ENCODE data around the gene FNDC8.

The FNDC8 gene

GRCh38 chr17:35161281-35161761, 39.9 kb downstream of the FNDC8 start:
- TF ChIP-seq REST (IDR thresholded peaks at IDR 0.05; ENCODE audit: insufficient read depth in 1 of 2, low read depth in 2 of 2, low read length in 2 of 2), result no peak
- no peak for TF ChIP-seq SIN3A (IDR thresholded peaks at IDR 0.05; ENCODE audit: borderline replicate concordance, insufficient read depth, low read length)
- no peak for TF ChIP-seq FOXP2 (optimal IDR thresholded peaks at IDR 0.05; ENCODE audit: borderline replicate concordance, extremely low read depth, extremely low read length, insufficient read depth)
- no peak for TF ChIP-seq POLR2AphosphoS5 (IDR thresholded peaks at IDR 0.05; ENCODE audit: low read depth, low read length)
- no peak for TF ChIP-seq TAF1 (IDR thresholded peaks at IDR 0.05; ENCODE audit: borderline replicate concordance, insufficient read depth, low read length)

- TF ChIP-seq TAF1 (IDR thresholded peaks at IDR 0.05; ENCODE audit: borderline replicate concordance, insufficient read depth, low read length), result no peak
Observed at GRCh38 chr17:35162755-35163154, 41.3 kb downstream of the FNDC8 start.

- TF ChIP-seq FOXP2 (optimal IDR thresholded peaks at IDR 0.05; ENCODE audit: borderline replicate concordance, extremely low read depth, extremely low read length, insufficient read depth), result no peak
- no peak for TF ChIP-seq TAF1 (IDR thresholded peaks at IDR 0.05; ENCODE audit: borderline replicate concordance, insufficient read depth, low read length)
- no peak for TF ChIP-seq SIN3A (IDR thresholded peaks at IDR 0.05; ENCODE audit: borderline replicate concordance, insufficient read depth, low read length)
- no peak for TF ChIP-seq REST (IDR thresholded peaks at IDR 0.05; ENCODE audit: insufficient read depth in 1 of 2, low read depth in 2 of 2, low read length in 2 of 2)
- no peak for TF ChIP-seq POLR2AphosphoS5 (IDR thresholded peaks at IDR 0.05; ENCODE audit: low read depth, low read length)
Observed at GRCh38 chr17:35163886-35164285, 42.5 kb downstream of the FNDC8 start.

- TF ChIP-seq REST (IDR thresholded peaks at IDR 0.05; ENCODE audit: insufficient read depth in 1 of 2, low read depth in 2 of 2, low read length in 2 of 2) (no peak), POLR2AphosphoS5 (IDR thresholded peaks at IDR 0.05; ENCODE audit: low read depth, low read length) (no peak), TAF1 (IDR thresholded peaks at IDR 0.05; ENCODE audit: borderline replicate concordance, insufficient read depth, low read length) (no peak), FOXP2 (optimal IDR thresholded peaks at IDR 0.05; ENCODE audit: borderline replicate concordance, extremely low read depth, extremely low read length, insufficient read depth) (no peak), SIN3A (IDR thresholded peaks at IDR 0.05; ENCODE audit: borderline replicate concordance, insufficient read depth, low read length) (no peak)
Observed at GRCh38 chr17:35164716-35165115, 43.3 kb downstream of the FNDC8 start.

- TF ChIP-seq TAF1 (IDR thresholded peaks at IDR 0.05; ENCODE audit: borderline replicate concordance, insufficient read depth, low read length) (no peak), REST (IDR thresholded peaks at IDR 0.05; ENCODE audit: insufficient read depth in 1 of 2, low read depth in 2 of 2, low read length in 2 of 2) (no peak)
Observed at GRCh38 chr17:35166526-35166925, 45.1 kb downstream of the FNDC8 start.
